GM12891 (cell line): ENCODE data around the gene SHISA6.

ENCODE experiments used
- POLR2A ChIP-seq: IDR thresholded peaks from 2 replicates; pipeline ENCODE4 v1.6.1; 2011; ENCODE audit warnings: low read depth, low read length, control low read depth
- POLR2AphosphoS5 ChIP-seq: IDR thresholded peaks from 2 replicates; pipeline ENCODE4 v1.6.1; 2011; ENCODE audit warnings: low read depth, low read length, control low read depth
- TAF1 ChIP-seq: IDR thresholded peaks from 2 replicates; pipeline ENCODE4 v1.6.1; 2011; ENCODE audit warnings: low read depth, low read length, control low read depth

DNA sequence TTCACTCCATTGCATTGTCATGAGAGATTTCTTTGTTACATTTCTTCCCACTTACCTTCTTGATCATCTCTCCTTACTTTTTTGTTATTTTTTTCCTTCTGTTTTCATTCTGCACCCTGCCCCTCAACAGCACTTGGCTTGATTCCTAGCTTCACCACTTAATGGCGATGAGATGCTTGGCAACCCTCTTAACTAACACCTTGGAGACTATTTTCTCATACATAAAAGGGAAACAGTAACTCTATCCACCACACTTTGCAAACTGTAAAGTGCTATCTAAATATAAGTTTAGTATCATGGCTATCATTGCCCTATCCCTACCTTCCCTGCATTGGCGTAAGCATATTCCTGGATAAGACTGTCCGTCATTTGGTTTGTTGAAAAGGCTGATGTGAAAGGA, 177.3 kb downstream of the SHISA6 start:
- TF ChIP-seq TAF1 (no peak), POLR2AphosphoS5 (no peak), POLR2A (no peak)
